ENCODE results near the gene HACD4.

The HACD4 gene

GRCh38 chr9:20962536-20963225 is 68.8 kb downstream of the HACD4 start:
- no peak for DNase-seq

- no peak for DNase-seq
Measured at GRCh38 chr9:20950707-20951106, 80.7 kb downstream of the HACD4 start.

Data from RPMI8226 (cell line).